K562 (cell line): ENCODE results near the gene CHD6. TPM values are rescaled to one million over a fixed set of nuclear protein-coding genes. Genes with fewer than 3 reads are reported as not detected.

ENCODE experiments used
- ATAC-seq: fragments of 200-7000 bp; cut with Tn5 transposase; 3 replicates; pipeline ENCODE4 v1.9.1; 2020; ENCODE audit warnings: moderate library complexity
- BruUV-seq: library from RNA; stranded (reverse); fragments of 400-500 nt; replicated peaks from 2 replicates; lab custom pipeline; 2021; lab: Mats Ljungman, UMichigan
- CTCF ChIA-PET: fragments of 300-600 bp; formaldehyde crosslinking; extraction: SDS; loops from one replicate; lab custom pipeline; 2021; ENCODE audit warnings: low intra/inter-chr PET ratio; lab: Yijun Ruan, JAX
- POLR2A ChIA-PET: fragments of 300-600, 350-650 bp; sonication (Branson Sonifier 250); formaldehyde crosslinking; extraction: SDS; loops from one replicate; lab custom pipeline; 2021; ENCODE audit warnings: antibody characterized with exemption, inconsistent platforms; lab: Yijun Ruan, JAX
- DNase-seq, 4 experiments: peaks; one replicate each; pipeline versions ENCODE4 v3.0.0 to v3.0.0-alpha.2; 2011 to 2018; ENCODE audit warnings: low spot score in 3 of 4, mixed read lengths in 3 of 4; ENCODE audit errors: extremely low read depth in 1 of 4
- FAIRE-seq: peaks from 2 replicates; lab custom pipeline; 2011; peaks lifted over from hg19 to GRCh38; lab: Jason Lieb, UNC
- H2AFZ ChIP-seq: 2 replicates; pipeline ENCODE4 v1.6.0; 2011; ENCODE audit warnings: low read depth, low read length, control low read depth, inconsistent platforms
- H3K27ac ChIP-seq: fragments of 200-600 bp; 3 replicates; pipeline ENCODE4 v1.8.0; 2011; ENCODE audit warnings: low read depth, mild to moderate bottlenecking, control low read depth, inconsistent platforms, low read length, moderate library complexity, mixed read lengths; ENCODE audit errors: extremely low read depth
- H3K27me3 ChIP-seq, 2 experiments: fragments of 300-600 bp in 1 of 2; 2 replicates in 1 of 2; 3 replicates in 1 of 2; pipeline versions ENCODE4 v1.6.0 to v1.8.0; 2011; ENCODE audit warnings: inconsistent platforms in 2 of 2, low read length in 2 of 2, mild to moderate bottlenecking in 1 of 2, mixed read lengths in 1 of 2, moderate library complexity in 1 of 2; ENCODE audit not compliant: control insufficient read depth in 2 of 2, insufficient read depth in 2 of 2
- H3K36me3 ChIP-seq: fragments of 300-600 bp; 3 replicates; pipeline ENCODE4 v1.8.0; 2011; ENCODE audit warnings: mild to moderate bottlenecking, low read length, inconsistent platforms; ENCODE audit not compliant: control insufficient read depth, insufficient read depth
- H3K4me1 ChIP-seq, 2 experiments: fragments of 200-600 bp in 1 of 2; replicated peaks in 1 of 2; 2 replicates in 1 of 2; 3 replicates in 1 of 2; pipeline versions ENCODE4 v1.5.1 to v1.8.0; 2011; ENCODE audit warnings: inconsistent platforms in 2 of 2, low read length in 2 of 2, mild to moderate bottlenecking in 1 of 2, mixed read lengths in 1 of 2, moderate library complexity in 1 of 2; ENCODE audit not compliant: control insufficient read depth in 2 of 2, insufficient read depth in 2 of 2
- H3K4me2 ChIP-seq: 2 replicates; pipeline ENCODE4 v1.6.1; 2011; ENCODE audit warnings: low read length, control low read depth, inconsistent platforms, mixed read lengths; ENCODE audit not compliant: insufficient read depth
- H3K4me3 ChIP-seq: fragments of 200-600 bp; sonication (generic), shearing (Covaris generic); 2 replicates; pipeline ENCODE4 v1.5.1; 2016; ENCODE audit warnings: control low read depth, inconsistent platforms
- H3K79me2 ChIP-seq: fragments of 200-600 bp; 3 replicates; pipeline ENCODE4 v1.8.0; 2011; ENCODE audit warnings: low read length, inconsistent platforms; ENCODE audit not compliant: control insufficient read depth, insufficient read depth
- H3K9ac ChIP-seq, 2 experiments: 2 replicates each; pipeline versions ENCODE4 v1.6.0 to v1.6.1; 2011; ENCODE audit warnings: low read depth in 2 of 2, low read length in 2 of 2, control low read depth in 1 of 2, inconsistent platforms in 1 of 2, mild to moderate bottlenecking in 1 of 2, mixed read lengths in 1 of 2; ENCODE audit not compliant: insufficient read depth in 1 of 2
- H3K9me1 ChIP-seq: one replicate; pipeline ENCODE4 v1.6.0; 2011; ENCODE audit warnings: inconsistent platforms, mild to moderate bottlenecking, low read length, moderate library complexity; ENCODE audit not compliant: control insufficient read depth, insufficient read depth
- H3K9me3 ChIP-seq: replicated peaks from 2 replicates; pipeline ENCODE4 v1.5.1; 2011; ENCODE audit warnings: low read depth, low read length, inconsistent platforms; ENCODE audit not compliant: control insufficient read depth, insufficient read depth
- H4K20me1 ChIP-seq: replicated peaks from 2 replicates; pipeline ENCODE4 v1.6.1; 2011; ENCODE audit warnings: low read length, inconsistent platforms, mixed read lengths; ENCODE audit not compliant: control insufficient read depth, insufficient read depth
- CBFA2T3 ChIP-seq: fragments of 450-650 bp; IDR thresholded peaks from 2 replicates; pipeline ENCODE4 v1.6.1; 2017
- CTCF ChIP-seq, 3 experiments: IDR thresholded peaks in 2 of 3; conservative IDR thresholded peaks in 1 of 3; 2 replicates each; pipeline ENCODE4 v1.5.1; 2011 to 2012; ENCODE audit warnings: low read length in 3 of 3, mild to moderate bottlenecking in 3 of 3, control low read depth in 2 of 3, improper control_type of control experiment in 1 of 3, inconsistent platforms in 1 of 3, low read depth in 1 of 3, mixed read lengths in 1 of 3, moderate library complexity in 1 of 3; ENCODE audit not compliant: insufficient read depth in 2 of 3
- ETS2 ChIP-seq: IDR thresholded peaks from 2 replicates; pipeline ENCODE4 v1.6.1; 2016; ENCODE audit warnings: borderline replicate concordance, missing genetic modification characterization, mild to moderate bottlenecking, moderate library complexity, missing compliant biosample characterization; ENCODE audit not compliant: poor library complexity, severe bottlenecking
- ETV5 ChIP-seq: sonication (generic); formaldehyde crosslinking; IDR thresholded peaks from 2 replicates; pipeline ENCODE4 v1.4.0; 2020; ENCODE audit warnings: low read depth, mild to moderate bottlenecking, missing genetic modification reagents
- HOMEZ ChIP-seq: fragments of 250-450 bp; sonication (Bioruptor Pico); IDR thresholded peaks from 2 replicates; pipeline ENCODE4 v1.4.0; 2020; ENCODE audit warnings: mild to moderate bottlenecking, moderate library complexity
- JUNB ChIP-seq: fragments of 450-650 bp; formaldehyde crosslinking; conservative IDR thresholded peaks from 2 replicates; pipeline ENCODE4 v1.4.0; 2020; ENCODE audit warnings: mild to moderate bottlenecking
- ZNF717 ChIP-seq: fragments of 250-450 bp; sonication (Bioruptor Pico); IDR thresholded peaks from 2 replicates; pipeline ENCODE4 v1.5.0; 2021
- WGBS: fragments of 100-300 bp; shearing (Covaris generic); methylation state at CpG from one replicate; pipeline ENCODE4 v1.1.6; 2016; ENCODE audit warnings: low coverage, mixed read lengths; ENCODE audit not compliant: insufficient coverage; ENCODE audit errors: missing lambda C conversion rate; 5-methylcytosine and 5-hydroxymethylcytosine counted together
- in situ Hi-C: fragments of 300-500 bp; cut with MboI; formaldehyde crosslinking; loops from 4 replicates; pipeline ENCODE4 v1.15.0; 2018; ENCODE audit warnings: inconsistent platforms, mixed read lengths
- intact Hi-C: fragments of 100-400 bp; cut with micrococcal nuclease; formaldehyde crosslinking; loops from 2 replicates; pipeline ENCODE4 v1.14.2; 2022
- polyA plus RNA-seq, 8 experiments: library from polyadenylated mRNA; depleted of rRNA in 4 of 8; stranded (reverse) in 5 of 8; unstranded in 3 of 8; fragments of >200 nt; fragmentation: Nextera tagmentation in 2 of 8; fragmentation: Illumina TruSeq in 1 of 8; extraction: Ambion mirVana in 2 of 8; extraction: Trizol in 1 of 8; gene quantifications; 2 replicates each; pipeline versions ENCODE4 v1.2.1 to v1.2.3, GENCODE V29; 2011 to 2014; ENCODE audit warnings: inconsistent platforms in 1 of 8, missing spikeins in 1 of 8
- total RNA-seq, 7 experiments: library from RNA; depleted of rRNA in 6 of 7; stranded (reverse); fragments of >200 nt in 6 of 7; fragmentation: Illumina TruSeq in 2 of 7; extraction: Trizol in 2 of 7; gene quantifications; 2 replicates each; pipeline versions ENCODE4 v1.2.1 to v1.2.3, GENCODE V29; 2011 to 2021; ENCODE audit warnings: low replicate concordance in 1 of 7
- TF ChIP-seq, protein P1 (sequence below): fragments of 250-450 bp; sonication (Bioruptor Pico); IDR thresholded peaks from 2 replicates; pipeline ENCODE4 v1.8.0; 2022; ENCODE audit warnings: moderate library complexity, mild to moderate bottlenecking, inconsistent platforms

CHD6 gene
- total and polyA plus RNA-seq, 9 of the 15 experiments (the other 6 are each of a cell fraction or from before 2014, with no cell fraction given): 3.9 to 24.2 (median 12.8) TPM

DNA sequence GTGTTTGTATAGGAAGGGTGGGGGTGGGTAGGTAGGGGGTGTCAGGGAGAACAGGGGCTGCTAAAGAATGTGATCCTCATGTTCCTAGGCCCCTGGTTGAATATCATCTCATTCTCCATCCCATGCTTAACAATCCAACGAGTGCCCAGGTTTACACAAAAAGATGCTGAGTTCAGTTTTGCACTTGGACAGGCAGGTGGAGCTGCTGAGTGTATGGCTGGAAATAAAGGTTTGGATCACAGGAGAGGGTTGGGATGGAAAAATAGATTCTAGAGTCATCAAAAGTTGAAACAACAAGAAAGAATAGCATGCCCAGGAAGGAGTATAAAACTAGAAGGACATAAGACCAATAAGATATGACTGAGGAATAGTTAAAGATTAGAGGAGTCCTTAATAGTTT lies 14.2 kb downstream of the CHD6 start:
- Histone ChIP-seq H3K36me3 (no peaks in the 10 kb centered on the region), H3K27ac (no peak overlapping the region), H3K4me2 (no peak overlapping the region)
- TF ChIP-seq CTCF (IDR thresholded peaks at IDR 0.05 in 2 of 3, conservative IDR thresholded peaks at IDR 0.05 in 1 of 3; ENCODE audit: insufficient read depth in 2 of 3, low read depth in 1 of 3, low read length in 3 of 3): 0 out of 6 replicates have a peak, but pooled peaks of 1 of the 3 experiments have one; percentile 13
- no peak for TF ChIP-seq CBFA2T3
- TF ChIP-seq, all 486 proteins: peak for 1
- peaks cover 92% of the 10 kb centered on the region for H3K79me2 ChIP-seq
- in situ Hi-C loops (no loop called here), intact Hi-C loops (no loop called here)
- no peaks in the 10 kb centered on the region for H3K4me1 ChIP-seq
- 11% methylated on average over 1 of the region's 1 CpG for WGBS
- peaks cover 23% of the 10 kb centered on the region for H3K9me3 ChIP-seq
- no peak overlapping the region for H2AFZ ChIP-seq
- DNase-seq: no peak
- BruUV-seq: no TSS peak
- 0 out of 2 replicates have a peak, but pooled peaks cover 4% of the 10 kb centered on the region for H4K20me1 ChIP-seq
- no peak overlapping the region for H3K4me3 ChIP-seq
- H3K9ac ChIP-seq: no peak overlapping the region
- H3K9me1 ChIP-seq: no peaks in the 10 kb centered on the region
- ChIA-PET CTCF (no interaction called here), POLR2A (no interaction called here)
- H3K27me3 ChIP-seq: no peaks in the 10 kb centered on the region
- ATAC-seq: no peak
- FAIRE-seq: peak; percentile 57

DNA sequence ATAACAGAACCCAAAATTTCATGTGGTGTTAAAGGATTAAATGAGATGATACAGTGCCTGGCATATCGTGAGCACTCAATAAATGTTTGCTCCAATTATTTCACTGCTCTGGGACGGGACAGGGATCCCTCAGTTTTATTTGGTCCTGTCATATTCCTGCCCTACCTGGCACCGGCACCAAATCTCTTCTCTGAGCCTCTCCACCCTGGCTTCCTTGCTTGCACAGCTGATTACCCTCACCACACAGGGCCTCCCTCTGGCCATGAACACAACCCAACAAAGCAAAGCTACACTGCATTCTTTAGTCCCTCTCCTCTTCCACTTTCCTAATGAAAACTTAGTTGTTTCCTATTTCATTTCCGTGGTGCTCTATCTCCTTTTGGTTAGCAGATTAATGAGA lies 16.4 kb downstream of the CHD6 start:
- POLR2A ChIA-PET: no interaction called here
- Histone ChIP-seq H3K9me1 (no peaks in the 10 kb centered on the region), H3K4me3 (no peak overlapping the region), H3K4me1 (no peaks in the 10 kb centered on the region)
- intact Hi-C loops: no loop called here
- CTCF ChIA-PET: no interaction called here
- BruUV-seq: no TSS peak
- TF ChIP-seq ZNF717 (CRISPR knock-in tag): no peak
- TF ChIP-seq ETV5 (CRISPR knock-in tag): no peak
- TF ChIP-seq, protein P1, sequence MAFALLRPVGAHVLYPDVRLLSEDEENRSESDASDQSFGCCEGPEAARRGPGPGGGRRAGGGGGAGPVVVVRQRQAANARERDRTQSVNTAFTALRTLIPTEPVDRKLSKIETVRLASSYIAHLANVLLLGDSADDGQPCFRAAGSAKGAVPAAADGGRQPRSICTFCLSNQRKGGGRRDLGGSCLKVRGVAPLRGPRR (CRISPR knock-in tag): no peak
- TF ChIP-seq HOMEZ (CRISPR knock-in tag): no peak
- TF ChIP-seq JUNB (CRISPR knock-in tag): no peak
- TF ChIP-seq ETS2 (tag): no peak
- TF ChIP-seq, all 486 proteins: peak for 0
- no peak overlapping the region for H3K4me2 ChIP-seq
- no peaks in the 10 kb centered on the region; the same call in 2 of the 3 replicates for H3K36me3 ChIP-seq
- H3K9me3 ChIP-seq: peaks cover 32% of the 10 kb centered on the region
- H2AFZ ChIP-seq: no peak overlapping the region
- no peak overlapping the region for H3K9ac ChIP-seq
- no peaks in the 10 kb centered on the region for H4K20me1 ChIP-seq
- FAIRE-seq (no peak), ATAC-seq (no peak), DNase-seq (no peak)
- peaks cover 91% of the 10 kb centered on the region for H3K79me2 ChIP-seq
- H3K27me3 ChIP-seq: no peaks in the 10 kb centered on the region
- WGBS: 79% methylated on average over 4 of the region's 4 CpGs
- in situ Hi-C loops: no loop called here
- H3K27ac ChIP-seq: no peak overlapping the region
